DND-41 (cell line): ENCODE measurements around the gene MRPS16.

ENCODE experiments used
- ATAC-seq: fragments of 200-7000 bp; cut with Tn5 transposase; 3 replicates; pipeline ENCODE4 v1.9.1; 2021; ENCODE audit warnings: low read depth; ENCODE audit not compliant: insufficient read depth
- DNase-seq: peaks from one replicate; pipeline ENCODE4 v3.0.0-alpha.2; 2020
- H2AFZ ChIP-seq: 2 replicates; pipeline ENCODE4 v1.6.0; 2012; ENCODE audit warnings: low read depth, low read length
- H3K27ac ChIP-seq: 2 replicates; pipeline ENCODE4 v1.5.1; 2012; ENCODE audit warnings: low read length, inconsistent platforms
- H3K27me3 ChIP-seq: fragments of 200-600 bp; sonication (generic); 2 replicates; pipeline ENCODE4 v1.6.0; 2012; ENCODE audit warnings: low read length, mild to moderate bottlenecking, inconsistent platforms; ENCODE audit not compliant: insufficient read depth, poor library complexity
- H3K36me3 ChIP-seq: 2 replicates; pipeline ENCODE4 v1.5.1; 2012; ENCODE audit warnings: low read length, inconsistent platforms; ENCODE audit not compliant: insufficient read depth
- H3K4me1 ChIP-seq: 2 replicates; pipeline ENCODE4 v1.5.1; 2012; ENCODE audit warnings: mild to moderate bottlenecking, low read length; ENCODE audit not compliant: insufficient read depth
- H3K4me2 ChIP-seq: 2 replicates; pipeline ENCODE4 v1.6.0; 2012; ENCODE audit warnings: mild to moderate bottlenecking, moderate library complexity, low read length, inconsistent platforms; ENCODE audit not compliant: insufficient read depth
- H3K4me3 ChIP-seq, 2 experiments: fragments of 200-600 bp in 1 of 2; shearing (Covaris generic) in 1 of 2; 2 replicates each; pipeline ENCODE4 v1.5.1; 2012 to 2016; ENCODE audit warnings: inconsistent platforms in 2 of 2, low read length in 2 of 2, mild to moderate bottlenecking in 2 of 2, low read depth in 1 of 2, moderate library complexity in 1 of 2
- H3K79me2 ChIP-seq: 2 replicates; pipeline ENCODE4 v1.6.0; 2012; ENCODE audit warnings: low read length, inconsistent platforms; ENCODE audit not compliant: insufficient read depth
- H3K9ac ChIP-seq: 2 replicates; pipeline ENCODE4 v1.6.0; 2012; ENCODE audit warnings: low read depth, mild to moderate bottlenecking, inconsistent platforms, low read length, moderate library complexity
- H3K9me3 ChIP-seq: 2 replicates; pipeline ENCODE4 v1.5.1; 2012; ENCODE audit warnings: low read length, moderate library complexity, mild to moderate bottlenecking, inconsistent platforms; ENCODE audit not compliant: insufficient read depth, severe bottlenecking
- H4K20me1 ChIP-seq: 2 replicates; pipeline ENCODE4 v1.6.0; 2012; ENCODE audit warnings: low read length; ENCODE audit not compliant: insufficient read depth
- CTCF ChIP-seq: IDR thresholded peaks from 2 replicates; pipeline ENCODE4 v1.5.1; 2012; ENCODE audit warnings: borderline replicate concordance, low read length, moderate library complexity, mild to moderate bottlenecking; ENCODE audit not compliant: poor library complexity, severe bottlenecking; ENCODE audit errors: extremely low read depth
- EZH2 ChIP-seq: IDR thresholded peaks from 3 replicates; pipeline ENCODE4 v1.6.1; 2012; ENCODE audit warnings: borderline replicate concordance, low read depth, mild to moderate bottlenecking, moderate library complexity, low read length, inconsistent platforms; ENCODE audit not compliant: severe bottlenecking

Gene MRPS16

DNA sequence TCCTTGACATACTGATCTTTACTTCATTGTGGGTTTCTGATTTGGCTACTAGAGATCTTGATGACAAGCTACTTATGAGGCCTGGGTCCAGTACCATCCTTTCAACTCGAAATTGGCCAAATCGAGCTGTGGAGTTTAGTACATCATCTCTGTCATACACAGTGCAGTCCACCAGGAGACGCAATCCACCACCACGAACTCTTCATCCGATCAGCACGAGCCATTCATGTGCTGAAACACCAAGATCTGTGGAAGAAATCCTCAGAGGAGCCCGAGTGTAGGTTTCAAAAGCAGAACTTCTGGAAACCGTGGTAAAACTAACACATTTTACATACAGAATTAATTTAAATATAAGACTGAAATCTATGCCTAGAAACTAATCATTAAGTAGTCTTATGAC lies 19.6 kb downstream of the MRPS16 start:
- no peak for DNase-seq
- Histone ChIP-seq H3K4me1 (no peaks in the 10 kb centered on the region), H3K4me2 (no peak overlapping the region), H3K9me3 (no peaks in the 10 kb centered on the region), H3K27me3 (no peaks in the 10 kb centered on the region), H3K9ac (no peak overlapping the region), H2AFZ (no peak overlapping the region), H3K4me3 (no peak overlapping the region), H3K79me2 (no peaks in the 10 kb centered on the region; the same call in 1 of the 2 replicates), H4K20me1 (no peaks in the 10 kb centered on the region), H3K36me3 (peaks cover 65% of the 10 kb centered on the region), H3K27ac (no peak overlapping the region)
- ATAC-seq, result no peak
- peak; percentile 7 for TF ChIP-seq CTCF
- no peak for TF ChIP-seq EZH2

DNA sequence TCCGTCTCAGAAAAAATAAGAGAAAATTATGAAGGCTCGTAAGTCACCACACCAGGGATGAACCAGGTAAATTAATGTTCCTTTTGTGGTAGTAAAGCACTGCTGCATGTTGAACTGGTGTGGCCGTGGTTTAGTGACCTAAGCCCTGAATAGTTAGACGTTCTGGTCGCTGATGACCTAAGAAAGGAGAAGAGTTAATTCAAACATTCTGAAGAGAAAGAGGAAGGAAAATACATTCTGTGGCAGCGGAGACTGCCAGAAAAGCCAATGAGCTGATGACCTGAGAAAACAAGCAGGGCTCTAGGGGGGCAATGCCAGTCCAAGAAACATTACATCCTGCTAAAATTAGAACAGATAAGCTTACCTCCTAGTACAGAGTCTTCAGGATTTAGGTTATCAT lies 22.9 kb downstream of the MRPS16 start:
- no peak overlapping the region for H3K27ac ChIP-seq
- H3K9me3 ChIP-seq, result no peaks in the 10 kb centered on the region
- no peak overlapping the region for H2AFZ ChIP-seq
- DNase-seq, result no peak
- no peak overlapping the region for H3K9ac ChIP-seq
- no peaks in the 10 kb centered on the region for H3K27me3 ChIP-seq
- H3K79me2 ChIP-seq, result no peaks in the 10 kb centered on the region
- H4K20me1 ChIP-seq, result no peaks in the 10 kb centered on the region
- peaks cover 37% of the 10 kb centered on the region for H3K36me3 ChIP-seq
- TF ChIP-seq CTCF (no peak), EZH2 (no peak)
- H3K4me3 ChIP-seq, result no peak overlapping the region
- ATAC-seq, result no peak
- no peak overlapping the region for H3K4me2 ChIP-seq
- no peaks in the 10 kb centered on the region for H3K4me1 ChIP-seq

GRCh38 chr10:73228247-73228646 lies 24.2 kb downstream of the MRPS16 start:
- no peak for TF ChIP-seq CTCF
- TF ChIP-seq EZH2, result no peak
- DNase-seq, result no peak

DNA sequence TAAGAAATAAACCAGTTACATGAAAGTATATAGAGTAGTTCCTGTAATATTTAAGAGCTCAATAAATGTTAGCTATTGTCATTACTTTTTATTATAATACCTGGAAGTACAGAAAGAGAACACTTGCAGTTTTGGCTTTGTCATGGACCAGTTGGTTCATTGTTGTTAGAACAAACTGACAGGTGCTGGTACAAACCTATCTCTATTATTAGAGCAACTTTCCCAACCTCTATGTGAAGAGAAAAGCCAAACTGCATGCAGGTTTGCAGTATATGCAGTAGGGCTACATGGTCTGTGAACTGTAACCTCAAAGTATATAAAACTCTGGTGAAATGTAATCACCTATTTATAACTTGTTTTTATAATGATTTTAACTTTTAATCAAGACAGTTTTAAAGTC lies 25.8 kb downstream of the MRPS16 start:
- TF ChIP-seq EZH2 (no peak), CTCF (no peak)
- ATAC-seq (no peak), DNase-seq (no peak)
- H3K9ac ChIP-seq, result no peak overlapping the region
- no peak overlapping the region for H3K4me2 ChIP-seq
- no peaks in the 10 kb centered on the region for H3K9me3 ChIP-seq
- H4K20me1 ChIP-seq, result no peaks in the 10 kb centered on the region
- H3K4me3 ChIP-seq, result no peak overlapping the region
- no peaks in the 10 kb centered on the region for H3K79me2 ChIP-seq
- H3K4me1 ChIP-seq, result no peaks in the 10 kb centered on the region
- H3K27ac ChIP-seq, result no peak overlapping the region
- peaks cover 11% of the 10 kb centered on the region; the same call in 1 of the 2 replicates for H3K36me3 ChIP-seq
- H3K27me3 ChIP-seq, result no peaks in the 10 kb centered on the region
- H2AFZ ChIP-seq, result no peak overlapping the region

More at GRCh38 chr10:73228247-73228646, 24.2 kb downstream of the MRPS16 start:
- Histone ChIP-seq H3K27ac (no peak overlapping the region), H4K20me1 (no peaks in the 10 kb centered on the region), H3K4me1 (no peaks in the 10 kb centered on the region), H3K9me3 (no peaks in the 10 kb centered on the region), H3K36me3 (peaks cover 23% of the 10 kb centered on the region), H3K79me2 (no peaks in the 10 kb centered on the region), H3K27me3 (no peaks in the 10 kb centered on the region), H3K4me3 (no peak overlapping the region), H2AFZ (no peak overlapping the region), H3K4me2 (no peak overlapping the region), H3K9ac (no peak overlapping the region)
- no peak for ATAC-seq
